ENCODE data around the gene HEXIM1. TPM values are rescaled to one million over a fixed set of nuclear protein-coding genes. Genes with fewer than 3 reads are reported as not detected.

The HEXIM1 gene
- total and polyA plus RNA-seq, 7 experiments from 2014 or later, result 5.1 to 41.3 (median 30.5) TPM

DNA sequence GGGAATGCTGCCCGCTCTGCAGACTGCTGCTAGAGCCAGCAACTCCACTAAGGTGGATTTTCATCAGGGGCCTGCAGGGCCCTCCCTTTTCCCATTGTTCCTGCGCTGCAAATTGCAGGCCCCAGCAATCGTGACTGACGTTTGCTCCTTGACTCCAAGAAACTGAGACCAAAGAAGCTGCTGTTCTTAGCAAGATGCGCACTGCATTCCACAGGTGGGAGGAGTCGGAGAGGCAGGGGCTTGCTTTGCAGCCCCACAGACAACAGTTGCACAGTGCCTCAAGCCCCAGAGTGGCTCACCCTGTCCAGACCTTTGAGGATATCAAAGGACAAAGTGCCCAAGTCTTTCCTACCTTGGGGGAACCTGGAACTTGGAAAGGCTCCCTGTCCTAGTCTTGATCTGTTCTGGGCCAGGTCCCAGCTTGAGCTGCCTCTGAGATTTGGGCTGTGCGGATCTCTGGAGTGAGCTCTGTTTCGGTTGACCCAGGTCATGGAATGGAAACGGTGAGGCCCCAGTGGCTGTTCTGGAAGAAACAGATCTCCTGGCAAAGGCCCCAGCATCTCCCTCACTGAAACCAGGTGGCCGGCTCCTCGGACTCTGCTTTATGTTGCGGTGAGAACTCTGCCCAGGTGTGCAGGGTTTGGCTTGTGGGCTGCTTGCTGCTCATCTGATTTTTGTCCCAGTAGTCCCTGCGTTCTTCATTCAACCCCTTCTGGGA lies 40.8 kb upstream of the HEXIM1 start:
- Mint-ChIP-seq H3K9me3 (no peaks in the 10 kb centered on the region), H3K4me1 (no peaks in the 10 kb centered on the region), H3K27me3 (no peaks in the 10 kb centered on the region), H3K27ac (peak overlapping the region in 2 of 9 donors; percentile 51 to 52), H3K4me3 (no peak overlapping the region), H3K36me3 (peaks cover 7 to 26% (median 9%) of the 10 kb centered on the region in 5 donors)
- intact Hi-C loops (cut with micrococcal nuclease), result no loop called here
- H3K4me3 ChIP-seq (ENCODE audit: low read length), result no peak overlapping the region
- POLR2A ChIA-PET, result no interaction called here
- H3K4me1 ChIP-seq (ENCODE audit: control insufficient read depth in 2 of 2, insufficient read depth in 2 of 2, low read length in 2 of 2), result no peaks in the 10 kb centered on the region
- H3K9me3 ChIP-seq (ENCODE audit: control insufficient read depth in 2 of 3, low read length in 3 of 3), result no peaks in the 10 kb centered on the region
- CTCF ChIA-PET, result no interaction called here
- ATAC-seq (no peak), DNase-seq (no peak)
- H3K27me3 ChIP-seq (ENCODE audit: control insufficient read depth in 2 of 2, insufficient read depth in 2 of 2, low read length in 2 of 2), result no peaks in the 10 kb centered on the region
- H3K36me3 ChIP-seq (ENCODE audit: control insufficient read depth in 2 of 3, insufficient read depth in 3 of 3, low read length in 3 of 3), result peaks cover 0 to 64% (median 0%) of the 10 kb centered on the region in 3 experiments
- no peak overlapping the region for H3K27ac ChIP-seq (ENCODE audit: low read depth, low read length)

DNA sequence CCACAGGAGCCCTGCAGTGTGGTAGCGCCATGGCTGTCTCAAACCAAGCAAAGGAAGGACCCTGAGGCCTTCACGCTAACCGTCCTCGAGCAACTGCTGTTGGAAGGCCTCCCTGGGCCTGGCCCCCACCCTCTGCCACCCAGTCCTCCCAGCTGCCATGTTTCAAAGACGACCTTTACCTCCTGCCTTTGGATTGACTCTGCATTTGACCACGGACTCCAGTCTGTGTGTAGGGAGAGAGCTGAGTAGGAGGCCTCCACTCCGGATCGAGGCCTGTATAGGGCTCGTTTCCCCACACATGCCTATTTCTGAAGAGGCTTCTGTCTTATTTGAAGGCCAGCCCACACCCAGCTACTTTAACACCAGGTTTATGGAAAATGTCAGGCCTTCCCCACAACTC lies 40.2 kb upstream of the HEXIM1 start:
- H3K27ac Mint-ChIP-seq, result peak overlapping the region in 3 of 9 donors; percentile 14 to 51 (median 33)
- ATAC-seq, result no peak

DNA sequence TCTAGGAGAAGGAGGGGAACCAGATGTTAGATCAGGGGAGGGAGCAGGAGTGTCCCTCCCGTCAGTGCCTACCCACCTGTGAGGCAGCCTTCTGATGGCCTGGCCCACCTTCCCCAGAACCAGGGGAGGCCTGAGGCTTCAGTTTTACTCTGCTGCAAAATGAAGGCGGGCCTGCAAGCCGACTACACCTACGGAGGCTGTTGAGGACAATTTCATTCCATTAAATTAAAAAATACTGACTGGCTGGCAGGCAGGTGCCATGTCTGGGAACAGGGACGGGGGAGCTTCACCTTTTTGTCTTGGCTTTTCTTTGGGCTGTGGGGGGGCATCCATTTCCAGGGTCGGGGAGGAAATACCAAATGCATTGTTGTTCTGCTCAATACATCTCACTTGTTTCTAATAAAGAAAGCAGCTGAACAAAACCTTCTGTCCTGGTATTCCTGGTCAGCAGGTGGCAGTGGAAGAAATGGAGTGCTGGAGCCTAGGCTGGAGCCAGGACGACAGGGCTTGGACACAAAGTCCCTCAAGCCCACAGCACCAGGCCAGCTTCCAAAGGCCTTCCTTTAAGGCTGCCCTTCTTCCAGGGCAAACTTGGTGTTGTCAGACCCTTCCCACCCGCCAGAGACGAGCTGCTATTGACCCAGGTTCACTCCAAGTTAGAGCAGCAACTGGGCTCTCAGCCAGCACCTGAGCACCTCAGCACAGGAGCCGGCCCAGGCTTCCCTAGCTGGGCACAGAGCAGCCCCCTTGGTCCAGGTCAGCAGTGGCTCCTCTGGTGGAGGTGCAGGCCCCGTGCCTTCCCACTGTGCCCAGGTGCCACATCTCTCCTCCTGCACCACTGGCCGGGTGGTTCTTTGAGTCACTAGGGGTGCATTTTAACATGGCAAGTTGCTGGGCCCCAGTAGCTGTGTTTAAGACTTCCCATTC lies 39.4 kb upstream of the HEXIM1 start:
- intact Hi-C loops (cut with micrococcal nuclease), result no loop called here
- no peak overlapping the region for H3K4me3 ChIP-seq (ENCODE audit: low read length)
- H3K27ac Mint-ChIP-seq, result peak overlapping the region in 5 of 9 donors; percentile 30 to 59 (median 33)
- no peak overlapping the region for H3K4me3 Mint-ChIP-seq
- CTCF ChIA-PET, result interaction anchor here (1.2 to 1.3 kb wide), 2 partner anchors 9 to 95 kb away, joined by 5 to 10 read pairs; no protein-coding TSS in a partner anchor
- H3K36me3 ChIP-seq (ENCODE audit: control insufficient read depth in 2 of 3, insufficient read depth in 3 of 3, low read length in 3 of 3), result peaks cover 0 to 50% (median 0%) of the 10 kb centered on the region in 3 experiments
- no peaks in the 10 kb centered on the region for H3K27me3 ChIP-seq (ENCODE audit: control insufficient read depth in 2 of 2, insufficient read depth in 2 of 2, low read length in 2 of 2)
- H3K9me3 Mint-ChIP-seq, result no peaks in the 10 kb centered on the region
- POLR2A ChIA-PET, result interaction anchor here (0.6 kb wide), 1 partner anchor 36 kb away, joined by 3 read pairs; no protein-coding TSS in a partner anchor
- no peak for DNase-seq
- H3K4me1 Mint-ChIP-seq, result no peaks in the 10 kb centered on the region
- no peak for ATAC-seq
- H3K9me3 ChIP-seq (ENCODE audit: control insufficient read depth in 2 of 3, low read length in 3 of 3), result no peaks in the 10 kb centered on the region
- H3K4me1 ChIP-seq (ENCODE audit: control insufficient read depth in 2 of 2, insufficient read depth in 2 of 2, low read length in 2 of 2), result no peaks in the 10 kb centered on the region
- peaks cover 0 to 16% (median 8%) of the 10 kb centered on the region in 5 donors for H3K36me3 Mint-ChIP-seq
- H3K27ac ChIP-seq (ENCODE audit: low read depth, low read length), result no peak overlapping the region
- H3K27me3 Mint-ChIP-seq, result no peaks in the 10 kb centered on the region

More for the DNA sequence above, 40.2 kb upstream of the HEXIM1 start:
- peaks cover 0 to 58% (median 0%) of the 10 kb centered on the region in 3 experiments for H3K36me3 ChIP-seq (ENCODE audit: control insufficient read depth in 2 of 3, insufficient read depth in 3 of 3, low read length in 3 of 3)
- H3K4me1 ChIP-seq (ENCODE audit: control insufficient read depth in 2 of 2, insufficient read depth in 2 of 2, low read length in 2 of 2), result no peaks in the 10 kb centered on the region
- no peak overlapping the region for H3K27ac ChIP-seq (ENCODE audit: low read depth, low read length)
- H3K27me3 ChIP-seq (ENCODE audit: control insufficient read depth in 2 of 2, insufficient read depth in 2 of 2, low read length in 2 of 2), result no peaks in the 10 kb centered on the region
- Mint-ChIP-seq H3K27me3 (no peaks in the 10 kb centered on the region), H3K4me1 (no peaks in the 10 kb centered on the region), H3K9me3 (no peaks in the 10 kb centered on the region), H3K4me3 (no peak overlapping the region), H3K36me3 (peaks cover 4 to 22% (median 8%) of the 10 kb centered on the region in 5 donors)
- POLR2A ChIA-PET, result no interaction called here
- intact Hi-C loops (cut with micrococcal nuclease), result no loop called here
- DNase-seq, result no peak
- no peak overlapping the region for H3K4me3 ChIP-seq (ENCODE audit: low read length)
- CTCF ChIA-PET, result no interaction called here
- no peaks in the 10 kb centered on the region for H3K9me3 ChIP-seq (ENCODE audit: control insufficient read depth in 2 of 3, low read length in 3 of 3)

DNA sequence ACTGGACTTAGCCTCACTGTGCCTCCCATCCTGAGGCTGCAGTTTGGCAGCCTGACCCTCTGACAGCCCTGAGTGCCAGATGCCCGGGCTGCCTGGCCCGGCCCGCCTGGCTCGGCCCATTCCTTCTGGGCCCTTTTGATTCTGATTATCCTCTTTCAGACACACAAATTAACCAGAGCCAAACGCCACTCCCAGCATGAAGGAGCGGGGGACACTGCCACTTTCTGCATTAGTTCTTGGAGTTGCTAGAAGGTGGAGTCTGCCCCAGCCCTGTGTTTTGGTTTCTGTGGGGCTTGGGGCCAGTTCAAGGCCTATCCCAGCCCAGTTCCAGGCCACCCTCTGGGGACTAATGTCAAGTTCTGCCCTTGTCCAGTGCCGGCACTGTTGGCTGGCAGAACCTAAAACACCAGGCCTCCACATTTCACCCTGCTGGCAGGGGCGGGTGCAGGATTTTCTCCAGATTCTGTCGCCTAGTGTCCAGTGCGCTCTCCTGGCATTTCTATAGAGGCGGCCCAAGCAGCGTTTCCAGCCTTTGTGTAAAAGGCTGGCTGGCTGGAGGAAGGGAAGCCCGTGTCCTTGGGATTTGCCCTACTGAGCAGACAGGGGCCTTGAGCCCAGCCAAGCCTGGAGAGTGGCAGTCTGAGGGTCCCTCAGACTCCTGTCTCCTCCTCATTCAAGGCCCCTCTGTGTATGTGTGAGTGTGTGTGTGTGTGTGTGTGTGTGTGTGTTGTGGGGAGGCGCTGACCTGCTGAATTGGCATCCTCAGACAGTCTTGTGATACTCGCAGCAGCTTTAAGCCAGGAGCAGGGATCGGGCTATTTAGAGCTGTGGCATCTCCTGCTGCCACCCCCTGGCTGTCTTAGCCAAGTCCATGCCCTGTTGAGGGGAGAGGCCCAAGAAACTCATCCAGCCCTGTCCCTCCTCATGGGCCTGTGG lies 37.3 kb upstream of the HEXIM1 start:
- no peak overlapping the region for H3K27ac ChIP-seq (ENCODE audit: low read depth, low read length)
- H3K36me3 Mint-ChIP-seq, result peaks cover 0 to 8% (median 5%) of the 10 kb centered on the region in 5 donors
- H3K4me3 Mint-ChIP-seq, result no peak overlapping the region
- no peaks in the 10 kb centered on the region for H3K9me3 Mint-ChIP-seq
- no peaks in the 10 kb centered on the region for H3K27me3 ChIP-seq (ENCODE audit: control insufficient read depth in 2 of 2, insufficient read depth in 2 of 2, low read length in 2 of 2)
- no peaks in the 10 kb centered on the region for H3K9me3 ChIP-seq (ENCODE audit: control insufficient read depth in 2 of 3, low read length in 3 of 3)
- peaks cover 0 to 30% (median 0%) of the 10 kb centered on the region in 3 experiments for H3K36me3 ChIP-seq (ENCODE audit: control insufficient read depth in 2 of 3, insufficient read depth in 3 of 3, low read length in 3 of 3)
- POLR2A ChIA-PET, result no interaction called here
- H3K4me1 ChIP-seq (ENCODE audit: control insufficient read depth in 2 of 2, insufficient read depth in 2 of 2, low read length in 2 of 2), result no peaks in the 10 kb centered on the region
- no peak overlapping the region for H3K4me3 ChIP-seq (ENCODE audit: low read length)
- CTCF ChIA-PET, result no interaction called here
- no peaks in the 10 kb centered on the region for H3K27me3 Mint-ChIP-seq
- ATAC-seq (no peak), DNase-seq (no peak)
- intact Hi-C loops (cut with micrococcal nuclease), result no loop called here
- no peaks in the 10 kb centered on the region for H3K4me1 Mint-ChIP-seq
- peak overlapping the region in 1 of 9 donors; percentile 78 for H3K27ac Mint-ChIP-seq

DNA sequence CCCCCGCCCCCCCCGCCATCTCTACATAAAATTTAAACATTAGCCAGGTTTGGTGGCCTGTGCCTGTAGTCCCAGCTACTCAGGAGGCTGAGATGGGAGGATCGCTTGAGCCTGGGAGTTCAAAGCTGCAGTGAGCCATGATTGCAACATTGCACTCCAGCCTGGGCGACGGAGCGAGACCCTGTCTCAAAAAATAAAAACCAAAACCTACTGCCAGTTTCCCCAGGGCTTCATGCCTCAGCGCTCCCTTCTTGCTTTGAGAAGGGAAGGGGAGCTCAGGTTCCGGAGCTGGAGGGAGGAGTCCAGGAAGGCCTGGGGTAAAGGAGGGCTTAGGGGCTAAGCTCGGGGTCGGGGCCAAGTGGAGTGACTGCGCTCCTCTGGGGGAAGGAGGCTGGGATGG lies 36.4 kb upstream of the HEXIM1 start:
- no peak overlapping the region for H3K4me3 ChIP-seq (ENCODE audit: low read length)
- no peaks in the 10 kb centered on the region for H3K4me1 Mint-ChIP-seq
- no peaks in the 10 kb centered on the region for H3K4me1 ChIP-seq (ENCODE audit: control insufficient read depth in 2 of 2, insufficient read depth in 2 of 2, low read length in 2 of 2)
- H3K4me3 Mint-ChIP-seq, result no peak overlapping the region
- H3K36me3 Mint-ChIP-seq, result peaks cover 0 to 5% (median 2%) of the 10 kb centered on the region in 5 donors
- no peak for DNase-seq
- peak overlapping the region in 1 of 9 donors; percentile 30 for H3K27ac Mint-ChIP-seq
- H3K9me3 ChIP-seq (ENCODE audit: control insufficient read depth in 2 of 3, low read length in 3 of 3), result no peaks in the 10 kb centered on the region
- no peaks in the 10 kb centered on the region for H3K9me3 Mint-ChIP-seq
- no peak overlapping the region for H3K27ac ChIP-seq (ENCODE audit: low read depth, low read length)
- no peaks in the 10 kb centered on the region for H3K27me3 ChIP-seq (ENCODE audit: control insufficient read depth in 2 of 2, insufficient read depth in 2 of 2, low read length in 2 of 2)
- peaks cover 0 to 21% (median 0%) of the 10 kb centered on the region in 3 experiments for H3K36me3 ChIP-seq (ENCODE audit: control insufficient read depth in 2 of 3, insufficient read depth in 3 of 3, low read length in 3 of 3)
- H3K27me3 Mint-ChIP-seq, result no peaks in the 10 kb centered on the region
- POLR2A ChIA-PET, result no interaction called here
- intact Hi-C loops (cut with micrococcal nuclease), result no loop called here
- CTCF ChIA-PET, result no interaction called here
- ATAC-seq, result no peak

All from naive thymus-derived CD4-positive, alpha-beta T cell (primary cell).